ENCODE measurements around the gene RNF26. TPM values are rescaled to one million over a fixed set of nuclear protein-coding genes. Genes with fewer than 3 reads are reported as not detected.

Gene RNF26
- total RNA-seq, 1 donor: 9.4 TPM

DNA sequence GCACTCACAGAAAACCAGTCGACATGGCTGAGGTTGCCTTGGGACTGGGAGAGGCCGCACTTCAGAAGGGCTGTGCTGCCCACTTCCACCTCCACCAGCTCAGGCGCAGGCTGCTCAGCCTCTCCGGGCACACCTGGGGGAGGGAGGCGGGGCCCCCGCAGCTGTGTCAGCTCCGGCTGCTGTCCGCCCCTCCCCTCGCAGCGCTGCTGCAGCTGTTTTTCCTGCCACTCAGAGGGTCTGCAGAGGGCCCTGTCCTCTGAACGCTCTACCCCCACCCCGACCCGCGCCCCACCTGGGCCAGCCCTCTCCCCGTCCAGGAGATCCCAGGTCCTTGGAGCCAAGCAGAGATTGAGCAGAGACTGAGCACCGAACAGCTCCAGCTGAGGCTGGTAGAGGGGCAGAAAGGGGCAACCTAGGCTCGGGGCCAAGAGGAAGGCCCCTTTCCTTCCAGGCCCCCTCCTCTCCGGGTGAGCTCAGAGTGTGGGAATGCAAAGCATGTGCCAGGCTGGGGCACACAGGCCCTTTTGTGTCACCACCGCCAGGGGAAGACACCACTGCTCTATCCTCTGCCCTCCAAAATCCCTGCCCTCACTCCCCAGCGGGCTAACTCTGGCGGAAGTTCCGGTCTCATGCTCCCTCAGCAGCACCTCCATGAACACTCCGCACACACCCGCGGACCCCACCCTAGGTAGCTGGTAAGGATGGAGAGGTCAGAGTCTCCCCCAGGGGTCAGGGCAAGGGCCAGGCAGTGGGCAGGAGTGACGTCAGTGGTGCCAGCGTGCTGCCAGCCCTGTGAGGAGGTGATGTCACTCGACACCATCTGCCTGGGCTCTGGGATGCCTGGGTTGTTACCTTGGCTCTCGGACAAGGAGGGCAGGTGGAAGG is 19.0 kb upstream of the RNF26 start:
- DNase-seq (ENCODE audit: low read depth in 2 of 3, low spot score in 2 of 3): peak in 2 of 3 donors; percentile 48 to 57

- DNase-seq (ENCODE audit: low read depth in 2 of 3, low spot score in 2 of 3): no peak
Measured at GRCh38 chr11:119316016-119316728, 18.2 kb upstream of the RNF26 start.

GRCh38 chr11:119316729-119317591 is 17.4 kb upstream of the RNF26 start, which contains the start of gene MCAM:
Gene MCAM (minus strand): TSS chr11:119317130. CDS start chr11:119317101, 29 bp downstream.
- peak in 1 of 3 donors; percentile 26 for DNase-seq (ENCODE audit: low read depth in 2 of 3, low spot score in 2 of 3)

GRCh38 chr11:119317592-119318239 is 16.6 kb upstream of the RNF26 start:
- DNase-seq (ENCODE audit: low read depth in 2 of 3, low spot score in 2 of 3): no peak

- peak in 1 of 3 donors; percentile 10 for DNase-seq (ENCODE audit: low read depth in 2 of 3, low spot score in 2 of 3)
Measured at GRCh38 chr11:119318240-119319135, 15.8 kb upstream of the RNF26 start.

DNA sequence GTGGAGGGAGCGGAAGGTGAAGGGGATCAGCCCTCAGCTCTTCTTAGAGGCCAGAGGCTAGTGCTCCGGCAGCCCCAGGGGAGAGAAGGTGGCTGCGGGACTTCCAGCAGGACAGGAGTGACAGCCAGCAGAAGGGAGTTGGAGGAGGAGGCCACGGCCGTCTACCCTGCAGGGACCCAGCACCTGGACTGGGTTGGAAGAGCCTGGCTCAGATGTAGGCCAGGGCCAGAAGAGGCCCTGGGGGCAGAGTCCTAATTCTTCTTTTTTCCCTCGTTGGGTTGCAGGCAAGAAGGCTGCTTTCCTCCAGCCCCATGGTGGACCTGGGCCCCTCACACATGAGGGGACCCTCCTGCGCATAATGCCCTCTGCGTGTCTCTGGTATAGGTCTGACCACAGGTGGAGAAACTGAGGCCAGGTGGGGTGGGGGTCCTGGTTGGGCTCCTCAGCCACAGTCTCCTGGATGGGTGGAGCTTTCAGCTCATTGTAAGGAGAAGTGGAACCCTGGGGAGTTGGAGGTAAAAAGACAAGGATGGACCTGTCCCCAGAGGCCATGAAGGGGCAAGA is 15.1 kb upstream of the RNF26 start:
- DNase-seq (ENCODE audit: low read depth in 2 of 3, low spot score in 2 of 3): no peak

GRCh38 chr11:119319700-119320239 is 14.6 kb upstream of the RNF26 start:
- no peak for DNase-seq (ENCODE audit: low read depth in 2 of 3, low spot score in 2 of 3)

GRCh38 chr11:119320240-119320775 is 14.0 kb upstream of the RNF26 start:
- no peak for DNase-seq (ENCODE audit: low read depth in 2 of 3, low spot score in 2 of 3)

DNA sequence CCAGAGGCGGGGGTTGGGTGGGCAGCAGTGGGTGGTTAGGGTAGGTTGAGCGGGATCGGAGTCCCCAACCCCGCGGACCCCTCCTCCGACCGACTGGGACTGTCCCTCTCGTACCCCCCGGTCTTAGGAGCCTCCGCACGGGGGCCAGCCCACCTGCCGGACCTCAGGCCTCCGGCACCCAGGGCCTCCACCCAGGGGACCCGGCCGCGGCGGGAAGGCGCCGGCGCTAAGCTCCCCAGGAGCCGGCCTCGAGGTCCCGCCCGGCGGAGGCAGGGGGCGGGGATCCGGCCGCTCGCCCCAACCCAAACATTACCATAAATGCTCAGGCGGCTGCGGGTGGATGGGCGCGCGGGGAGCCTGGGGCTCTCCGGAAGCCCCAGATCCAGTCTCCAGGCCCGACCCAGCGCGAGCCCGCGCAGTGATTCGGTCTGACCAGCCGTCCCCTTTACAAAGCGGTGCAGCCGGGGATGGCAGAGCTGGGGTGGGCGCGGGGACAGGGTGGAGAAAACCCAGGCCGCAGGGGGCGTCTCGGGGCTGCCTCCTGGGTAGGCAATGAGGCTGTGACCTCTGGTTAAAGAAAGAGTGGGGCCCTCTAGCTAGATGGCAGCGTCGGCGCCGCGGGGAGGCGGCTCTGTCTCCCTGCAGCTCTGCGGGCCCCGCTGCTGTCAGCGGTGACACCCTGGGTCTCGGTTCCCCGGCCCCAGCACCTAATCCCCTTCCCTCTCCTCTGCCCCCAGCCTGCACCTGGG is 13.4 kb upstream of the RNF26 start:
- peak; percentile 38 to 44 (median 43) for DNase-seq (ENCODE audit: low read depth in 2 of 3, low spot score in 2 of 3)

- no peak for DNase-seq (ENCODE audit: low read depth in 2 of 3, low spot score in 2 of 3)
Measured at GRCh38 chr11:119322360-119322739, 12.0 kb upstream of the RNF26 start.

GRCh38 chr11:119322921-119323531 is 11.3 kb upstream of the RNF26 start:
- DNase-seq (ENCODE audit: low read depth in 2 of 3, low spot score in 2 of 3): no peak

DNA sequence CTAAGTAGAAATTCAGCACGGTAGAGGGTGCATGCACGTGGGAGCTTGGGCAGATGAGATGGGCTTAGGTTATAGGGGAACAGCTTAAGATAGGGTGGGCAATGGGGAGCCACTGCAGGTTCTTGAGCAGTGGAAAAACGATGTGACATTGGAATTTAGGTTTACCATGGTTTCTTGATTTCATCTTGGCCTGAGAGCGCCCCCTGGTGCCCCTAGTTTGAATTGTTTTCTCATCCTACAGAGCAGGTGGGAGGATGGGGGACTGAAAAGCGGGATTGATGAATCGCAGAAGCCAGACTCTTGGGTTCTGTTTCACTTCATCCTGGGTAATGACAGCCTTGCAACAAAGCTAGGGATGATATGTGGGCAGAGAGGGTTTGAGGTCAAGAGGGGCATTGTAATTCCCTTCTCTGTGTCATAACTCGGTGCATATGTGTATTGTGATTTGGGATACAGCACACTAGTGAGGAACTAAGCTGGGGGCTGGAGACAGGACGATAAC is 10.7 kb upstream of the RNF26 start:
- peak; percentile 56 to 83 (median 57) for DNase-seq (ENCODE audit: low read depth in 2 of 3, low spot score in 2 of 3)

GRCh38 chr11:119324189-119324588 is 10.1 kb upstream of the RNF26 start:
- no peak for DNase-seq (ENCODE audit: low read depth in 2 of 3, low spot score in 2 of 3)

GRCh38 chr11:119329320-119329719 is 5.0 kb upstream of the RNF26 start:
- no peak for DNase-seq (ENCODE audit: low read depth in 2 of 3, low spot score in 2 of 3)

DNA sequence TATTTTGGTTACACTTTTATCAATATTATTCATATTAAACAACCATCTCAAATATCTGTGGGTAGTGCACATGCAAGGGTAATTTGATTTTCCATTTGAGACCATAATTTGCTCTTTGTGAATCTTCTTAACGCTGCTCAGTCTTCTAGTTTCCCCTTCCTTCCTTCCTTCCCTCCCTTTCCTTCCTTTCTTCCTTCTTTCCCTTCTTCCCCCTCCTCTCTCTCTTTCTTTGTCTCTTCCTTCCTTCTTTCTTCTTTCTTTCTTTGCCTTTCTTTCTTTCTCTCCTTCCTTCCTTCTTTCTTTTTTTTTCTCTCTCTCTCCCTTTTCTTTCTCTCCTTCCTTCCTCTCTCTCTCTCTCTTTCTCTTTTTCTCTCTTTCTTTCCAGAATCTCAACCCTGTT is 4.1 kb upstream of the RNF26 start:
- DNase-seq (ENCODE audit: low read depth in 2 of 3, low spot score in 2 of 3): no peak

DNA sequence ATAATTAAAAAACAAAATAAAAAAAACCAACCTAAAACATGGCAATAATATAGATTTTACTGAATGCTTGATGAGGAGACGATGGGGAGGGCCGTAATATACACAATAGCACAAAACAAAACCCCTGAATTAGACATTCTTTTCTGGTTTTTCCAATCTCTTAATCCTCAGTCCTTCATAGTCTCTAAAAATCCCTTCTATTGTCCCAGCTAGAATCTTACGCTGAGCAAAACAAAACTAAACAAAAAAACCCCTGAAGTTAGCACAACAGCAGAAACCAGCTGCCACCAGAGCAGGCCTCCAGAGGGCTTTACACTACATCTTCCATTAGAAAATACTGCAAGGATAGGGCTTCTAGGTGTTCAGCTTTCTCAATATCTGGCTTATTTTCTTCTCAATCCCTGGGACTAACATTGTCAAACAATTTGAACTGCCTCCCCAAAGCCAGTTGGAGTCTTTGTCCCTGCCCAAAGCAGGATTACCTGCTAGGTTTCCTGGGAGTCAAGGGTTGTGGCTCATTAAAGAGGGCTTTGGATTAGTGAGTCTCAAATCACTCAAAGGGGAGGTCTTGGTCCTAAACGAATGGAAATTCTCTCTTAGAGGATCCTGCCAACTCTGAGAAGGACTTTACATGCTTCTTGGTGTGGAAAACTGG is 2.1 kb upstream of the RNF26 start:
- no peak for DNase-seq (ENCODE audit: low read depth in 2 of 3, low spot score in 2 of 3)
